IPS-NIHi11 (cell line): ENCODE measurements around the gene ITGA11.
A peak's percentile ranks its signal among the peaks of the same experiment; 100 is the strongest.

Source experiments
- DNase-seq: peaks from one replicate; pipeline ENCODE4 v3.0.0; 2012; ENCODE audit warnings: mixed read lengths, low spot score

ITGA11 gene

DNA sequence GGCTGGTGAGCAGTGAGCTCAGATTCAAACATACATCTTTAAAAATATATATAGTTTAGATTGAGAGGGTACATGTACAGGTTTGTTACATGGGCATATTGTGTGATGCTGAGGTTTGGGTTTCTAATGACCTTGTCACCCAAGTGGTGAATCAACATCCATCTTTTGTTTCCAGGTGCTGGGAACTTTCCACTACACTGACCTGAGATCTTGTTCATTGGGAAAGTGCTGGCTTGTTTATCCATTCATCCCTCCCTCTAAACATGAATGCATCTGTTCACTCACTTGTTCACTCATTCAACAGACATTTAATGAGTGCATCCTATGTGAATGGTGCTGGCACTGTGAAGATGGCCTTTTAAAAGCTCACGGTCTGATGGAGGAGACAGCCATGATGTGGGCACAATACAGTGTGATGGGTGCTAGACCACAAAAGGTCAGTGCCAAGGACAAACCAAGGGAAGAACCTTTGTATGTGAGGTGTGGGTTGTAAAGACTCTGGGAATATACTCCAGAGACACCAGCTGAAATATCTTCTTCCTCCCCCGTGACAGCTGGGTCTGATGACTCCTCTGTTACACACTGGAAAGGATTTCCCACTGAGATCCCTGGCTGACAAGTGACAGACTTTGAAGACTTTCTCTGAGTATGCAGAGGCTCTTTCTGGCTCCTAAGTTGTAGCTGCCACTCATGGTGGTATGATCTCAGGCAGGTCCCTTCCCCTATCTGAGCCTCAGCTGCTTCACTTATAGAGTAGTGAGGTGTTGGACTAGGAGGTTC is 16.2 kb upstream of the ITGA11 start:
- DNase-seq, result no peak

DNA sequence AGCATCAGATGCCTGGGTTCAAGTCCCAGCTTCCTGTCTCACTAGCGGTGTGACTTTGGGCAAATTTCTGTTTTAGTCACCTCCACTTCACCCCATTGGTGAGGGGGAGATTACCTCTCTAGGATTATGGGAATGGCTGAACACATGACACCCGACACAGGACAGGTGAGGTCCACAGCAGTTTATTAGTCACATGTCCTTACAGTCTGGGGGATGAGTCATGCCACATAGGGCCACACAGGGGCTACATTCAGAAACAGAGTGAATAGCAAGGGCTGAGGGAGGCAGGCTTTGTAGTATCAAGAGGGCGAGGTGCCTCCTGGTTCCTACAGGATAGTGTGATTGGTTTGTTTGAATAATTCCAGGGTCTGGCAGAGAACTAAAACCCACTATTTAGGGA is 15.2 kb upstream of the ITGA11 start:
- DNase-seq, result no peak

DNA sequence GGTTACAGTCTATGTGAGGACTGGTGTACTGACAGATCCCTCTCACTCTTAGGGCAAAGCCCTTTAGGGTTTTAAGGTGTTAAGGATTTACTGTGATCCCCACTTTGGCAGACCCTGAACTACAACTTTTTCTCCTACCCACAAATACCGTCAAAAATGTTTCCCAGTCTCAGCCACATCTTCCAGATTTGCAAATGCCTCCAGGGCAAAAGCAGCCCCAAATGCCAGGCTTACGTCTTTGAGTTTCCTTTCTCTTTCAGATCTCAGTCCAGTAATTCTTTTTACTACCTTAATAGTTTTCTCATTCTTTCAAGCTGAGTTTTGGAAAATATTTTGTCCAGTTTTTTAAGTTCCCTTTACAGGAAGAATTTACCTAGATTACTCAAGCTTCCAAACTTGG is 13.4 kb upstream of the ITGA11 start:
- no peak for DNase-seq

DNA sequence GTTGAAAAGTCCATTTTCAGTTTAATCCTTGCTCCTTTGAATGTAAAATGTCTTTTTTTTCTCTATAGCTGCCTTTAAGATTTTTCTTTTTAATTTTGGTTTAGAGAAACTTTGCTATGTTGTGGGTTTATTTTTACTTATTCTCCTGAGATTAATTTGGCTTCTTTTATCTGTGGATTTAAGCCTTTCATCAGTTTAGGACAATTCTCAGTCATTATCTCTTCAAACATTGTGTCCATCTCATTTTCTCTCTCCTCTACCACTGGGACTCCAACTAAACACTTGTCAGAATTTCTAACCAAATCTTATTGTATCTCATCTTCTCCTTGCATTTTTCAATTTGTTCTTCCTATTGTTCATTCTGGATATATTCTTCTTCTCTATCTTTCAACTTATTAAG is 12.4 kb upstream of the ITGA11 start:
- DNase-seq, result no peak

DNA sequence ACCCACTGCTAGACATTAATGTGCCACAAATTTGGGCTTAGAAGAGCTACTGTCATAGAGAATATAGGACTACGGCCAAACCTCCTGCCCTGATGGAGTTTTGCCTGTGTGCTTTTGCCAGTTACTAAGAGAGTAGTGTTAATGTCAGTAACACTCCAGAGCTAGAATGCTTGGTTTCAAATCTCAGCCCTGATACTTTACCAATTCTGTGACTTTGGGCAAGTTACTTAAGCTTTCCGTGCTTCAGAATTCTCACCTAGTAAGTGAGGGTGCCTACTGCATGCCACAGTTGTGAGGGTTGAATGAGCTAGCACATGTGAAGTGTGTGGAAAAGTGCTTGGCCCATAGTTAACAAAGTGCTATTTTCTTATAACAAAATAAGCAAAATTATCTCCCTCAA is 10.9 kb upstream of the ITGA11 start:
- DNase-seq, result no peak

DNA sequence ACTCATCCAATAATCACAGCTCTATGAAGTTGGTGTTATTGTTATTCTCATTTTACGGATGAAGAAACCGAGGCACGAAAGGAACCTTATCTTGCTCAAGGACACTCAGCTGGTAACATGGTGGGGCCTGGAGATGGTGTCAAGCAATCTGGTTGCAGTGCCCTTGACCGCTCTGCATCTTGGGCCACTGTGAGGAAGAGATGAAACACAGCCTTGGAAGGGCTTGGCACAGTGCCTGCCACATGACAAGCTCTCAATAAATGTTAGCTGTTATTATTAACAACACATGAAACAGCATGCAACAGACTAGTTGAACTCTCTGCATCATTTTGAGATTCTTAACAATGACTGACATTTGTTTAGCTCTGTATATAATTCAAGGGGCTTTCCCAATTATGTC is 10.1 kb upstream of the ITGA11 start:
- no peak for DNase-seq

DNA sequence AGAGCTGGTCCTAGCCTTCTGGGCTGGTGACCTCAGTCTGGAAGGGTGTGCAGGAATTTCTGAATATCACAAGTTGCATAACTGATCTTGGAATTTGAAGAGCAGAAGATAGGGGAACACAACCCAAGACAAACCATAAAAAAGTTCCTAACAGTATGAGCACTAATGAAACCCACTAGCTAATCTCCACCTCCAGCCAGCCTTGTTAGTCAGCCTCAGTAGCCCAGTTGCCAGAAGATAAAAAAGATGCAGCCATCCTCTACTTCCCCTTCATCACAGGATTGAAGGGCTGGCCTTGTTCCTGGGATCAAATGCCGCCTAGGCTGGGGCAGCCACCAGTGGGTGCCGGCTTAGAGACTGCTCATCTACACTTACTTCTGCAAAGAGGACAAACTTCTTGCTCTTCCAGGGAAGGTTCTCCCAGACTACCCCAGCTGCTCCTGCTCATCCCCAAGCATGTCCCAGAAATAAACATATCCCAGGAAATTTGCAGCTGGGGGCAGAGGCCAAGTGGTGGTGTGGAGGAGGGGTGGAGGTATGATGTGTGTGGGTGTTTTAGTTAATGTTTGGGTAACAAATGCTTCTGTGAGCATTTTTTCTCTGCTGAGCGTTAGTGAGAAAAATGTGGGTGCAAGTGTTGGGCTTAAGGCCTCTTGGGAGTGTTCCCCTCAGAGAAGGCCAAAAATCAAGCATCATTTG is 9.2 kb upstream of the ITGA11 start:
- DNase-seq, result no peak

DNA sequence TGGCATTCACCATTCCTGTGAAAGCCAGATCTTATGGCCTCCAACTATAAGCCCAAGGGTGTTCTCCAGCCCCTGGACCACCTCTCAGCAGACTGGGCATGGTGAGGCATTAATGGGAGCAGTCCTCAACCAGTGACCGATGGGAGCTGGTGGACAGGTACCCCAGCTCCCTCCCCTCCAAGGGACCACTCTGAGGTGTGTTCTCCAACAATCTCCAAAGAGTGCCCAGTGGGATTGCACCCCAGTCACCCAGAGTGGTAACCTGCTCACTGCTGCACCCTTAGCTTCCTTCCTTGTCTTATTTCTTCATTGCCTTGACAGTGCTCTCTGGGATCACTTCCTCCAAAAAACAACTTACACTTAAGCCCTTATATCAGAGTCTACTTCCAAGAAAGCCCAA is 8.2 kb upstream of the ITGA11 start:
- no peak for DNase-seq

DNA sequence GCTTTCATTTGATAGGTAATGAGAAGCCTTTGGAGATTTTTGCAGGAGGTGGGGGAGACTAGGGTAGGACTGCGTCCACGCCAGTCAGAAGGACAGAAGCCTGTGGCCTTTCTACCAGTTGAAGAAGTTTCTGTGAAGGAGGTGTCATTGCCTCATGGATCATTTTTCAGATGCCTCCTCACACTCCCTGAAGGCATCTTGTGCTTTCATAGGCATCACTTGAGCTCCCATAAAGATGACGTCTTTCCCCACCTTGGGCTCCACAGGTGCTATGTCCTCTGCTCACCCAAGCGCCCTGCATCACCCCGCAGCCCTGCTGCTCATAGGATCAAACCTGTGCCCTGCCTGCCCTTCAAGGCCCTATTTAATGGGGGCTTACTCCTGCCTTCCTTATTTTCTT is 7.5 kb upstream of the ITGA11 start:
- DNase-seq, result no peak

DNA sequence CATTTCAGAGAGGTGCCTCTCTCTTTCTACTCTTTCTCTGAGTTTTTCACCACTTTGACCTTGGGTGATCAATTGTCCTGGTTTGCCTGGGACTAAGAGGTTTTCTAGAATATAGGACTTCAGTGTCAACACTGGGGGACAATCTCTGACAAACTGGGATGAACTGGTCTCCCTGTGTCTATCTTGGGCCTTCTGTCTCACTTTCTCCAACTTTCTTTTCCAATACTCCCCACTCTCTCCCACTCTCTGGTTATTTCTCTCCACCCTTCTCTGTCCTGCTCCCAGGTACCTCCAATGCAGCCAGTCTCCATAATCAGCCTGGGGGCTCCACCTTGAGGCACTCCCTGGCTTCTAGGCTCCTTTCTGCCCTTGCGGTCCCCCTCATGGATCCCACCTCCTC is 4.7 kb upstream of the ITGA11 start:
- DNase-seq, result no peak

DNA sequence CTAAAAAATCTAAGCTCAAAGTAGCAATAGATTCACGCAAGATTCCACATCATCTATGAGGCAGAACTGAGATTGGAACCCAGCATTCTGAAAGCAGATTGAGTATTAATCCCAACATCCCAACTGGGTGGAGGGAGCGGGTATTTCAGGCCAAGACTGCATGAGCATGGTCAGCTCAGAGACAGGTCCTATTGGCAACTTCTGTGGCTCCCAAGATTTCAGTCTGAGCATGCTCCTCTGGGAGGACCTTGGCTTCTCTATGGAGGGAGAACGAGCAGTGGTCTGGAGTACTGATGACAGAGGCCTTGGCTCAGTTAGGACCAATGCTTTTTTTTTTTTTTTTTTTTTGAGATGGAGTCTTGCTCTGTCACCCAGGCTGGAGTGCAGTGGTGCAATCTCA is 4.0 kb upstream of the ITGA11 start:
- no peak for DNase-seq

DNA sequence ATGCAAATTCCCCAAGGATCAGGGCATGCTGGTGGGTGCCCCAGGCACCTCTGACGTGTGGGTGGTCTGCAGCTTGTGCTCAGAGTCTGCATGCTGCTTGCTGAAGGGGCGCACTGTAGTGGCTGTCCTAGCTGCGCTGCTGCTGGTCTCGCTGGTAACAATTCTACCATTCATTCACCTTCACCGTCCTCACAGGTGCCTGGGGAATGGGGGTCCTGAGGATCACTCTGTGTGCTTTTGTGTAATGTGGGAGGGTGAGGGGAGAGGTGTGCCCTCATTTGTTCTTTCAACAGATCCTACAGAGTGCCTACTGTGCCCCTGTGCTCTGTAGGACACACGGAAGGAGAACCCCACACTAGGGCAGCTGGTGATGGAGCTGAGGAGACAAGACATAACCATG is 2.1 kb upstream of the ITGA11 start:
- DNase-seq, result no peak

DNA sequence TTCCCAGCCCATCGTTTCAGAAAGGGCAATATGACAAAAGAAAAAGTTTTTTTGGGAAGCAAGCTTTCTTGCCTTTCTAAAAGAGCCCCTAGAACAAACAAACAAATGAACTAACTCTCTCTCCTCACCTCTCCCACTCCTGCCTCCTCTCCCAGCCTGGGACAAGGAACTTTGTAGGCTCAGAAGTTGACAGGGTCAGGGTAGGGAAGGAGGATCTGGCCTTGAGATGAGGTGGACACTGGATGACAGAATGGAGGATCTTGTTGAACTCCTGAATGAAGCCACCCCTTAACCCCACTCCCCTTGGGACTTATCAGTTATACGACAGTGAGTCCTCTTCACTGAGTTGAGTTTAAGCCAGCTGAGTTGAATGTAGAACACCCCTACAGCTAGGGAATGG is 1.6 kb upstream of the ITGA11 start:
- DNase-seq, result no peak

DNA sequence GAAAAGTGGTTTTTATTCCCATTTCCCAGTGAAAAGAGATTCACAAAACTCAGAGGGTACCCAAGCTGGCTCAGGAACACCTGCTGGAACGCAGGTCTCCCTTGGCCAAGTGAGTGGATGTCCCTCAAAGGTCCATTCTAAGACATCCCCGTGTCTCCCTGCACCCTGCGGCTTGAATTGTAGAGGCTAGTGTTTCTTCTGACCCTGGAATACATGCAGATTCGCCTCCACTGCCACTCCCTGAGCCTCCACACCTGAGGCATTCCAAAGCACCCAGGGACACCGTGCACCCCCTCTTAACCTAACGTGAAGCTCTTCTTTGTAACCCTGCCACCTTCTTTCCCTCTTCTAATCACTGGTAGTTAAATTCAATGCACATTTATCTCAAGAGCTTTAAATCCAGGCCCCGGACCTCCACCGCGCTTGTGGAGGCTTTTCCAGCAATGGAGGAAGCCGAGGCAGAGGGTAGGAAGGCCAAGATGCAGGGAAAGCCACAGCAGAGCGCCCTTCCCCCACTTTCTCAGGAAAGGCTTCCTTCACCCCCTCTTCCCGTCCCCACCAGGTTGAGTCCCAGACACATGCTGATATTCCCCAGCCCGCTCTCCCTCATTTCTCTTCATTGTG is 590 bp upstream of the ITGA11 start:
- no peak for DNase-seq

DNA sequence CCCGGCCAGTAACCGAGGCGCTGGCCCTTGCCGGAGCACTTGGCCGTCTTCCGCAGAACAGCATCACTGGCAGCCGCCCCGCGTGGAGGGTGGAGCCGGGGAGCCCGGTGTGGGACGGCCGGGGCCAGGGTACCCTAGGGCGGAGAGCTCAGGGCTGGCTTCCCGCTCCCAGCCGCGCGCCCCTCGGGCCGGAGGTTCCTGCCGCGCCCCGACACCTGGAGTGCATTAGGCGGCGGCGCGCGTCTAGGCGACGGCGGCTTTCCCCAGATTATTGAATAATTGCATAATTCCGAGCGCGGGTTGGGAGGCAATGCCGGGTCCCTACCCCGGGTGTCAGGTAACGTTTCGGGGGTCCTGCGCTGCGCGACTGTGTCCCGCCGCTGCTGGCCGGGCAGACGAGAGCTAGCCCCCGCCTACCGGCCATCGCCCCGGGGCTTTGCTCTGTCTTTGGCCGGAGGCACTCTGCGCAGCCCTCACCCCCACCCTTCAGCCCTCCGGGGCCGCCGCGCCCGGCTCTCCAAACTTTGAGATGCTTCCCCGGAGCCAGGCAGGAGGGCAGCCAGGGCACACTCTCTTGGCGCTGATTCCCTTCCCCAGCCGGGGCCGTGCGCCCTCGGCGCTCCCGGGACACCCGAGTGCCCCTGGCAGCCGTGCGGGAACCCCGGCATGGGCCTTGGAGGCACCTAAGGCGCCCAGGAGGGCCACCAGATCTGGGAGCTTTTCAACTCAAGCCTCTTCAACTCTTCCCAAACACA is 749 bp downstream of the ITGA11 start:
- DNase-seq, result peak; percentile 74

DNA sequence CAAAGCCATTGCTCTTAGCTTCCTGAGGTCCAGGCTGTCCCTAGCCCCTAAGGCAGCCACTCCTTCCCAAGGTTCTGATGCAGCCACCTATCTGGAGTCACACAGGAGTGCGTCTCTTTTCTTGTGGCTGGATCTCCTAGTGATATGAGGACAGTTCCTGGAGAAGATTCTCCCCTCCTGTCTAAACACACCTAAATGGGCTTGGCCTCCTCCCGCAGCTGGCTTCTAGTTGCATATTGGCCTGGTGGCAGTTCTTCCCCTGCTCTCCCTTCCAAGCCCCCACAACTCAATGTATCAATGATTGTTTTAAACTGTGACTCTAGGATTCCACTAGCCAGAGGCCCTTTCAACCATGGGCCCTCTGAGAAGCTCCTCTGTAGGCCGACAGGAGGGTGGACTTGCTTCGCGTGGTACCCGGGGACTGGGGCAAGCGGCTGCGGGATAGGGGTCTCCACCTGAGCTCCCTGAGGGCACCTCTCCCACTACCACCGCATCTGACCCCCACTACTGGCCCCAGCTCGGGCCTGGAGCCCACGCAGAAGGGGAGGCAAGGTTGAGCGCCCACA is 1.4 kb downstream of the ITGA11 start:
- DNase-seq, result no peak

DNA sequence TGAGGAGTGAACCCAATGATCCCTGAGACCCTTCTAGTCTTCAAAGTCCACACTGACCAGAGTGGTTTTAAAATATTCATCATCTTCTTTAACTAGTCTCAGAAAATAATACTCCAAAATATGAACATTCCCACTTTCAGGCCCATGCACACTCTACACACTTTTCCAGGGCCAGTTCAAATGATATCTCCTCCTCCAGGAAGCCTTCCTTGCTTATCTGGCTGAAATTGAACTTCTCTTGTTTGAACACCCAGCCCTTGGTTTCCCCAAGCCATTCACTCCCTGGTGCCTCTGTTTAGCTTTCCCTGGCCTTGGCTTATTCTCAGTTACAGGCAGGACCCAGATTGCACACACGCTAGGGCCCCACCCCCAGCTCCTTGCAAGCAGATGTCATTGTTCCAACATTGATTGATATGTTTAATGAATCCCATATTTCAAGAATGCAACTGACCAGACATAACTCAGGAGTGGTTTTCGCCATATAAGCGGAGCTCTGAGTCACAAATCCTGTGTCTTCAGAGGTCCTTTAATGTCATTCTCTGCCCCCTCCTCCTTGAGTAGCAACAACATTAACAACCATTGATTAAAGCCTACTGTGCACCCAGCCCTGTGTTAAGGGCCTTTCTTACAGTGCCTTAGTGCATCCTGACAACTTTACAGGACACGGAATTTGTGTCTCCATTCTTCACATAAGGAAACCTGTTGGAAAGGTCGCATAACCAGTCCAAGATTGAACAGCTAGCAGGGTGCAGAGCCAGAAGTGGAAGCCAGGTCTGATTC is 2.1 kb downstream of the ITGA11 start:
- DNase-seq, result no peak

DNA sequence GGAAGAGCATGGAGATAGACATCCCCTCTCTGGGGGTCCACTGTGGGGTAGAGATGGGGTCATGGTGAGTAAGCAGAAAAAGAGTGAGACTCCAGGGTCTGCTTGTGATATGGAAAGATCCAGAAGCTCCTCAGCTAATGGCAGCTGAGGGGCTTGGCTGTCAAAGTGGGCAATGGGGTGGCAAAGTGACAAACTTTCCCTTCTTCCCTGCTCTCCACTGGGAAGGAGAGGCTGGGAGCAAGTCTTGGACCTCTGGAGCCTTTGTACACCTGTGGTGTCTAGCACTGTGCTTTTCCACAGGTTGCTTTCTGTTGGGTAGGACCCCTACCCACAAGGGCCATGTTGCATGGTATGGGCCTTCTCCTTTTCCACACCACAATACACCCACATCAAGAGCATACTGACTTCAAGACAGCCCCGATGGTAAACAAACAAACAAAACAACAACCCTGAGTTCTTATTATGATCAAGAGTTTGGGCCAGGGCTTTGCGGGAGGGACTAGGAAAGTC is 3.5 kb downstream of the ITGA11 start:
- no peak for DNase-seq

DNA sequence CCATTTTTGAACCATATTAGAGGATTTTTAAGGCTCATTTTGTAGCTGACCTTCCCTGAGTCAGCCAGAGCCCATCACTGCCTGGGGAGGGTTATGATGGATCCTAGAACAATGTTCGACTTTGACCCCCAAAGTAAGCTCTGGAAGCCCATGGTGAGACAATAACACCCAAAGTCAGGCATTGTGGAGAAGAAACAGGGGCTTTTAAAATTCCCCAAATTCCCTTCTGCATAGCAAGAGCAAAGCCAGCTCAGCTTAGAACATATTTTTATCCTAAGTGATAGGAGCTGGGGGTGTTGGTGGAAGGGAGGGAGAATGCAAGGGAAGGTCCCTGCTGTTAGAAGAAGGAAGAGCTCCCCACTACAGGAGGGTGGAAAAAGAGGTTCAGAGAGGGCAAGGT is 4.0 kb downstream of the ITGA11 start:
- no peak for DNase-seq

DNA sequence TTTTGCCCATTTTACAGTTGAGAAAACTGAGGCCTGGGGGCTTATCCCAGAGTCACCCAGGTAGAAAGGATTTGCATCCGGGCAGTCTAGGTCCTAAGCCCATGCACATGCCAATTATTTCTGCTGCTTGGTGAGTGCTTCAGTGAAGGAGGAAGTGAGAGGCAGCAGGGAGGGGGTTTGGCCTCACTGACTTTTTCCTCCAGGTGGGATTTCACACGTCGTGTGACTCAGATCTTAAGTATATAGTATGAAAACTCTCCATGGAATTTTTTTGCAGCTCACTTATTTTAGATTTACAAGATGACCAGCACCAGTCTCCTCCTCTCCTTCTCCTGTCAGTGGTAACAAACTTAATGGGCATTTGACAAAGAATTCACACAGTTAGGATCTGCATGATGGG is 4.6 kb downstream of the ITGA11 start:
- no peak for DNase-seq

DNA sequence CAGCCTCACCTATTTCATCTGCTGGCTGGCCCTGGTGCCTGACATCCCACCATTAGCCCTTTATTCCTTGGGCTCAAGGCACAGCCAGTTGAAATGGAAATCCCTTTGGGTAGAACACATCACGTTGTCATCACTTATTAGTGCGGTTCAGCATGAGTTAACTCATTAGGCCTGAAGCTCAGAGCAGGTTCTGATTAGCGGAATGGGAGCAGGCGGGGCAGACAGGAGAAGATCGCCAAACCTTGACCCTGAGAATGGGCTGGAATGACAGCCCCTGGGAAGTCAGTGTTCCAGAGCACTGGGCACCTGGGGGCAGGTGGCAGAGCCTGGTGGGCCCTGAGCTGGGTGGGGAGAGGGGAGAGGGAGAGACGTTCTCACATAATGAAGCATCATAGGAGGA is 5.8 kb downstream of the ITGA11 start:
- DNase-seq, result no peak
